GM12878 (cell line): ENCODE measurements around the gene CARD11. TPM values are rescaled to one million over a fixed set of nuclear protein-coding genes. Genes with fewer than 3 reads are reported as not detected.

ENCODE experiments used
- ATAC-seq: fragments of 200-7000 bp; cut with Tn5 transposase; 3 replicates; pipeline ENCODE4 v1.9.1; 2020; ENCODE audit warnings: mild to moderate bottlenecking, moderate library complexity
- BruUV-seq: library from RNA; stranded (reverse); fragments of 400-500 nt; replicated peaks from 2 replicates; lab custom pipeline; 2021; lab: Mats Ljungman, UMichigan
- CTCF ChIA-PET: fragments of 300-600 bp; sonication (Branson Sonifier 250); formaldehyde crosslinking; extraction: SDS; loops from one replicate; lab custom pipeline; 2021; ENCODE audit warnings: inconsistent platforms; lab: Yijun Ruan, JAX
- POLR2A ChIA-PET: fragments of 350-600 bp; formaldehyde crosslinking; extraction: SDS; loops from one replicate; lab custom pipeline; 2021; ENCODE audit warnings: inconsistent platforms; lab: Charles Lee
- RAD21 ChIA-PET: fragments of 300-600 bp; sonication (Branson Sonifier 250); formaldehyde crosslinking; loops from one replicate; lab custom pipeline; 2023; ENCODE audit warnings: antibody characterized with exemption; ENCODE audit not compliant: unreplicated experiment; lab: Charles Lee
- SMC1A ChIA-PET: fragments of 300-600 bp; sonication (Branson Sonifier 250); formaldehyde crosslinking; loops from one replicate; lab custom pipeline; 2023; ENCODE audit not compliant: unreplicated experiment, uncharacterized antibody; lab: Charles Lee
- DNase-seq: peaks from one replicate; pipeline ENCODE4 v3.0.0-alpha.2; 2011; ENCODE audit warnings: low read depth, low spot score
- FAIRE-seq: peaks from 3 replicates; lab custom pipeline; 2011; peaks lifted over from hg19 to GRCh38; lab: Jason Lieb, UNC
- H2AFZ ChIP-seq: 2 replicates; pipeline ENCODE4 v1.6.0; 2011; ENCODE audit warnings: low read depth, low read length, control low read depth; ENCODE audit not compliant: control insufficient read depth
- H3K27ac ChIP-seq: 2 replicates; pipeline ENCODE4 v1.5.1; 2011; ENCODE audit warnings: control low read depth; ENCODE audit not compliant: control insufficient read depth, insufficient read depth
- H3K27me3 ChIP-seq, 2 experiments: replicated peaks in 1 of 2; 2 replicates each; pipeline versions ENCODE4 v1.6.0 to v1.6.1; 2011; ENCODE audit warnings: low read length in 1 of 2; ENCODE audit not compliant: control insufficient read depth in 2 of 2, insufficient read depth in 2 of 2
- H3K36me3 ChIP-seq, 2 experiments: 2 replicates each; pipeline ENCODE4 v1.5.1; 2011; ENCODE audit warnings: low read length in 1 of 2; ENCODE audit not compliant: control insufficient read depth in 2 of 2, insufficient read depth in 2 of 2
- H3K4me1 ChIP-seq: 2 replicates; pipeline ENCODE4 v1.6.1; 2011; ENCODE audit warnings: mild to moderate bottlenecking, low read length, moderate library complexity, mixed read lengths; ENCODE audit not compliant: control insufficient read depth, insufficient read depth
- H3K4me2 ChIP-seq: 2 replicates; pipeline ENCODE4 v1.6.0; 2011; ENCODE audit warnings: control low read depth; ENCODE audit not compliant: control insufficient read depth, insufficient read depth
- H3K4me3 ChIP-seq: fragments of 200-600 bp; sonication (generic); 2 replicates; pipeline ENCODE4 v1.5.1; 2016
- H3K79me2 ChIP-seq: 2 replicates; pipeline ENCODE4 v1.6.0; 2011; ENCODE audit warnings: low read length; ENCODE audit not compliant: control insufficient read depth, insufficient read depth
- H3K9ac ChIP-seq: 2 replicates; pipeline ENCODE4 v1.8.0; 2011; ENCODE audit warnings: low read length, control low read depth, mixed read lengths; ENCODE audit not compliant: control insufficient read depth, insufficient read depth
- H3K9me3 ChIP-seq: replicated peaks from 3 replicates; pipeline ENCODE4 v1.5.1; 2011; ENCODE audit warnings: mild to moderate bottlenecking, low read length; ENCODE audit not compliant: control insufficient read depth, insufficient read depth
- H4K20me1 ChIP-seq: 2 replicates; pipeline ENCODE4 v1.6.0; 2011; ENCODE audit not compliant: control insufficient read depth, insufficient read depth
- ATF3 ChIP-seq: IDR thresholded peaks from 2 replicates; pipeline ENCODE4 v1.6.1; 2011; ENCODE audit warnings: low read depth, mild to moderate bottlenecking, low read length, moderate library complexity, borderline replicate concordance; ENCODE audit errors: extremely low read depth
- CBFB ChIP-seq: IDR thresholded peaks from 2 replicates; pipeline ENCODE4 v1.6.1; 2016; ENCODE audit warnings: antibody characterized with exemption, low read depth
- HDGF ChIP-seq: fragments of 450-650 bp; IDR thresholded peaks from 2 replicates; pipeline ENCODE4 v1.6.1; 2016; ENCODE audit warnings: antibody characterized with exemption
- HSF1 ChIP-seq: fragments of 150-350 bp; IDR thresholded peaks from 2 replicates; pipeline ENCODE4 v1.6.1; 2014; ENCODE audit warnings: mild to moderate bottlenecking, low read depth, low read length
- IKZF1 ChIP-seq: fragments of 450-650 bp; conservative IDR thresholded peaks from 2 replicates; pipeline ENCODE4 v1.6.1; 2017; ENCODE audit warnings: antibody characterized with exemption, mild to moderate bottlenecking
- MTA3 ChIP-seq: IDR thresholded peaks from 2 replicates; pipeline ENCODE4 v1.6.1; 2012; ENCODE audit warnings: low read length, inconsistent platforms, borderline replicate concordance
- NBN ChIP-seq: fragments of 450-650 bp; IDR thresholded peaks from 2 replicates; pipeline ENCODE4 v1.6.1; 2016
- PML ChIP-seq: IDR thresholded peaks from 2 replicates; pipeline ENCODE4 v1.6.1; 2012; ENCODE audit warnings: low read length, inconsistent platforms
- POU2F2 ChIP-seq: IDR thresholded peaks from 3 replicates; pipeline ENCODE4 v1.6.1; 2011; ENCODE audit warnings: low read depth, mild to moderate bottlenecking, low read length, borderline replicate concordance
- RAD51 ChIP-seq: fragments of 450-650 bp; IDR thresholded peaks from 2 replicates; pipeline ENCODE4 v1.6.1; 2016; ENCODE audit warnings: moderate library complexity, mild to moderate bottlenecking, inconsistent platforms
- RCOR1 ChIP-seq: conservative IDR thresholded peaks from 2 replicates; pipeline ENCODE4 v1.6.1; 2012; ENCODE audit warnings: low read depth, low read length, improper control_type of control experiment
- RUNX3 ChIP-seq: IDR thresholded peaks from 2 replicates; pipeline ENCODE4 v1.6.1; 2012; ENCODE audit warnings: low read length, inconsistent platforms
- SMAD5 ChIP-seq: IDR thresholded peaks from 2 replicates; pipeline ENCODE4 v1.6.1; 2016; ENCODE audit warnings: antibody characterized with exemption, low read depth
- SMARCA5 ChIP-seq: fragments of 450-650 bp; IDR thresholded peaks from 2 replicates; pipeline ENCODE4 v1.6.1; 2017; ENCODE audit warnings: mild to moderate bottlenecking
- SREBF2 ChIP-seq: IDR thresholded peaks from 2 replicates; pipeline ENCODE4 v1.6.1; 2012; ENCODE audit warnings: mild to moderate bottlenecking, low read length
- USF2 ChIP-seq: IDR thresholded peaks from 2 replicates; pipeline ENCODE4 v1.6.1; 2011; ENCODE audit warnings: low read depth, low read length, improper control_type of control experiment, borderline replicate concordance
- ZBTB40 ChIP-seq: fragments of 450-650 bp; IDR thresholded peaks from 2 replicates; pipeline ENCODE4 v1.6.1; 2016; ENCODE audit warnings: mild to moderate bottlenecking, moderate library complexity, borderline replicate concordance
- WGBS: methylation state at CpG from one replicate; pipeline ENCODE4 v1.1.6; 2016; ENCODE audit warnings: low lambda C conversion rate; ENCODE audit not compliant: insufficient replicate concordance, insufficient coverage; ENCODE audit errors: missing lambda C conversion rate; 5-methylcytosine and 5-hydroxymethylcytosine counted together
- in situ Hi-C: fragments of 300-500 bp; cut with MboI; formaldehyde crosslinking; loops from 9 replicates; pipeline ENCODE4 v1.14.3; 2018; ENCODE audit warnings: mixed read lengths
- intact Hi-C: fragments of 100-400 bp; cut with micrococcal nuclease; formaldehyde crosslinking; loops from one replicate; pipeline ENCODE4 v1.14.2; 2022; ENCODE audit not compliant: unreplicated experiment
- polyA plus RNA-seq, 11 experiments: library from polyadenylated mRNA; depleted of rRNA in 4 of 11; unstranded in 6 of 11; stranded (reverse) in 5 of 11; fragments of >200 nt; fragmentation: Nextera tagmentation in 4 of 11; fragmentation: Illumina TruSeq in 1 of 11; extraction: Ambion mirVana in 4 of 11; extraction: Trizol in 1 of 11; gene quantifications; 1 replicate in 1 of 11; 2 replicates in 10 of 11; pipeline versions ENCODE4 v1.2.1 to v1.2.3, GENCODE V29; 2011 to 2016; ENCODE audit warnings: inconsistent platforms in 2 of 11, missing spikeins in 2 of 11, low read depth in 1 of 11
- total RNA-seq, 4 experiments: library from RNA; depleted of rRNA in 3 of 4; stranded (reverse); fragments of >200 nt in 3 of 4; fragmentation: Illumina TruSeq in 1 of 4; extraction: Trizol in 1 of 4; gene quantifications; 2 replicates each; pipeline versions ENCODE4 v1.2.1 to v1.2.3, GENCODE V29; 2013 to 2021

The CARD11 gene
- total and polyA plus RNA-seq, 10 of the 15 experiments (the other 5 are each of a cell fraction or from before 2014, with no cell fraction given) = 0.27 to 72.0 (median 28.4) TPM

- Histone ChIP-seq H3K79me2 (no peaks in the 10 kb centered on the region; the same call in 1 of the 2 replicates), H3K9me3 (no peaks in the 10 kb centered on the region), H3K4me2 (no peak overlapping the region), H2AFZ (no peak overlapping the region), H3K27me3 (no peaks in the 10 kb centered on the region), H3K36me3 (peaks cover 0 to 3% of the 10 kb centered on the region in 2 experiments; a peak in 2 of 4 replicates), H3K4me3 (no peak overlapping the region), H4K20me1 (no peaks in the 10 kb centered on the region; the same call in 1 of the 2 replicates), H3K27ac (no peak overlapping the region), H3K9ac (no peak overlapping the region), H3K4me1 (peaks cover 4% of the 10 kb centered on the region; the same call in 1 of the 2 replicates)
- DNase-seq = no peak
- POLR2A ChIA-PET = no interaction called here
- CTCF ChIA-PET = interaction anchor here (1.0 to 2.0 kb wide), 2 partner anchors 11 to 30 kb away, joined by 4 to 5 read pairs; no protein-coding TSS in a partner anchor
- ATAC-seq = no peak
- in situ Hi-C loops = no loop called here
- RAD21 ChIA-PET = no interaction called here
- BruUV-seq = no TSS peak
- 41% methylated on average over 5 of the region's 5 CpGs for WGBS
- SMC1A ChIA-PET = interaction anchor here (0.6 kb wide), 1 partner anchor 143 kb away, joined by 3 read pairs; no protein-coding TSS in a partner anchor
- FAIRE-seq = no peak
- intact Hi-C loops = no loop called here
- TF ChIP-seq RCOR1 = no peak
- no peak for TF ChIP-seq SMAD5
- TF ChIP-seq PML = no peak
- TF ChIP-seq ZBTB40 = no peak
- no peak for TF ChIP-seq RAD51
- no peak for TF ChIP-seq USF2
- TF ChIP-seq SMARCA5 = no peak
- no peak for TF ChIP-seq RUNX3
- TF ChIP-seq MTA3 = no peak
- no peak for TF ChIP-seq CBFB
- TF ChIP-seq NBN = no peak
- no peak for TF ChIP-seq ATF3
- no peak for TF ChIP-seq HSF1
- no peak for TF ChIP-seq IKZF1
- TF ChIP-seq SREBF2 = no peak
- TF ChIP-seq HDGF = no peak
- TF ChIP-seq POU2F2 = no peak
Observed at GRCh38 chr7:3011211-3011852, 32.3 kb downstream of the CARD11 start.
